Coronary artery (tissue), 2 donors: ENCODE data around the gene SF3B4.
"Not testable (repeated sequence)": the region's sequence is repeated elsewhere in the genome, so short reads cannot be mapped to it uniquely, and the experiment has no call there.

Experiments used
- DNase-seq: peaks from one replicate; pipeline ENCODE4 v3.0.0-alpha.2; 2017; ENCODE audit warnings: low spot score
- H3K27ac ChIP-seq, 2 donors: fragments of 200-600 bp; sonication (generic); one replicate each; pipeline ENCODE4 v1.5.1; 2016 to 2019
- H3K4me3 ChIP-seq: fragments of 200-600 bp; sonication (generic); 2 replicates; pipeline ENCODE4 v1.5.1; 2016; ENCODE audit warnings: mild to moderate bottlenecking, moderate library complexity
- TF ChIP-seq, protein P1 (sequence below): fragments of 200-600 bp; sonication (generic); IDR thresholded peaks from one replicate; pipeline ENCODE4 v1.5.1; 2019; ENCODE audit warnings: antibody characterized with exemption

SF3B4 gene

GRCh38 chr1:149963358-149963757, 35.8 kb upstream of the SF3B4 start:
- no peak for DNase-seq
- Histone ChIP-seq H3K27ac (peak overlapping the region in 1 of 2 donors; percentile 24), H3K4me3 (no peak overlapping the region)
- TF ChIP-seq, protein P1, sequence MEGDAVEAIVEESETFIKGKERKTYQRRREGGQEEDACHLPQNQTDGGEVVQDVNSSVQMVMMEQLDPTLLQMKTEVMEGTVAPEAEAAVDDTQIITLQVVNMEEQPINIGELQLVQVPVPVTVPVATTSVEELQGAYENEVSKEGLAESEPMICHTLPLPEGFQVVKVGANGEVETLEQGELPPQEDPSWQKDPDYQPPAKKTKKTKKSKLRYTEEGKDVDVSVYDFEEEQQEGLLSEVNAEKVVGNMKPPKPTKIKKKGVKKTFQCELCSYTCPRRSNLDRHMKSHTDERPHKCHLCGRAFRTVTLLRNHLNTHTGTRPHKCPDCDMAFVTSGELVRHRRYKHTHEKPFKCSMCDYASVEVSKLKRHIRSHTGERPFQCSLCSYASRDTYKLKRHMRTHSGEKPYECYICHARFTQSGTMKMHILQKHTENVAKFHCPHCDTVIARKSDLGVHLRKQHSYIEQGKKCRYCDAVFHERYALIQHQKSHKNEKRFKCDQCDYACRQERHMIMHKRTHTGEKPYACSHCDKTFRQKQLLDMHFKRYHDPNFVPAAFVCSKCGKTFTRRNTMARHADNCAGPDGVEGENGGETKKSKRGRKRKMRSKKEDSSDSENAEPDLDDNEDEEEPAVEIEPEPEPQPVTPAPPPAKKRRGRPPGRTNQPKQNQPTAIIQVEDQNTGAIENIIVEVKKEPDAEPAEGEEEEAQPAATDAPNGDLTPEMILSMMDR: no peak

GRCh38 chr1:149962736-149963135, 35.1 kb upstream of the SF3B4 start:
- no peak for DNase-seq
- TF ChIP-seq, protein P1: no peak
- no peak overlapping the region for H3K4me3 ChIP-seq
- peak overlapping the region; percentile 17 to 61 for H3K27ac ChIP-seq

DNA sequence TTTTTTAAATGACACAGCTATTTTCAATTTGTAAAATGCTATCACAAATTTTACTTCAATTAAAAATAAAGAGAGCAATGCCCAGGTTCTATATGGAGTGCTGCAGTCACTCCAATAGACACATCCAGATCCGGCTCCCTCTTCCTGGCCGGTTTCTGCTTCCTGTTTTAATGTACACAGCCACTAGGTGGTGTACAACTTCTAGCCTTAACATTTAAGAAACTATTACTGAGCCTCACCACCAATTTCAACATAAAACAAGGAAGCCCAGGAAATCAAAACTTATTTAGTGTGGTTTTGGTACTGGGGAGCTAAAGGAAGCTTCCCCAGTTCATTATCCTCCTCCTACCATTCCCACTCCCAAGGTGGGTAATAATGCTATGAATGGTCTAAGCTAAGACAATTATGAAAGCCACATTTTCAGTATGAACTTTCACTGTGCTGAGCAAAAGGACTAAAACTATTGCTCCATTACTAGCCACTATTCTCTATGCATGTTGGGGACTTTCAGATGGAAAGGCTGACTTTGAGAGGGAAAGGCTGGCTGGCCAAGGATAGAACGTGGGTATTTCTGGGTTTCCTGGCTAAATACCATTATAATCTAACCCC, 34.5 kb upstream of the SF3B4 start:
- Histone ChIP-seq H3K27ac (peak overlapping the region; percentile 17 to 61), H3K4me3 (no peak overlapping the region)
- no peak for DNase-seq
- TF ChIP-seq, protein P1: peak; percentile 71

DNA sequence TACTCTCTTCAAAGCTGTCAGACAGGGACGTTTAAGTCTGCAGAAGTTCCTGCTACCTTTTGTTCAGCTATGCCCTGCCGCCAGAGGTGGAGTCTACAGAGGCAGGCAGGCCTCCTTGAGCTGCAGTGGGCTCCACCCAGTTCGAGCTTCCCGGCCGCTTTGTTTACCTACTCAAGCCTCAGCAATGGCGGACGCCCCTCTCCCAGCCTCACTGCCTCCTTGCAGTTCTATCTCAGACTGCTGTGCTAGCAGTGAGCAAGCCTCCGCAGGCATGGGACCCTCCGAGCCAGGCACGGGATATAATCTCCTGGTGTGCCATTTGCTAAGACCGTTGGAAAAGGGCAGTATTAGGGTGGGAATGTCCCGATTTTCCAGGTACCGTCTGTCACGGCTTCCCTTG, 29.9 kb upstream of the SF3B4 start:
- not testable (repeated sequence) for H3K4me3 ChIP-seq, DNase-seq, H3K27ac ChIP-seq

DNA sequence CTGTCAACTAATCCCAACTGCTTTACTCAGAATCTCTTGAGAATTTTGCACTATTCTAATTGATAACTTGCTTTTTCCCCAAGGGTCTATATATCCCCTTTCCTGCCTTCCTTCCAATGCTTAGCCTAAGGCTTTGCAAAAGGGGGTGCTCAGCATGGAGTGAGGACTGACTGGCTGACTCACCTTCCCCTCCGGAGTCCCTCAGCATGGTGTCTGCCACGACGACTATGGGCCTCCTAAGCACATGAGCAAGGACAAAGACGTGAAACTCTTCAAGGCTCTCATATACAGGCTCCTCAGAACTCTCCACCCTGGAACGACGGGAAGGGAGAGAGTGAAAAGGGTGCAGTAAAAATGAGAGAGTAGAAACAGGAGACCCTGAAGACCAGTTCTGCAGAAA, 22.3 kb upstream of the SF3B4 start:
- Histone ChIP-seq H3K4me3 (no peak overlapping the region), H3K27ac (no peak overlapping the region)
- TF ChIP-seq, protein P1: no peak
- no peak for DNase-seq

GRCh38 chr1:149945206-149945605, 17.6 kb upstream of the SF3B4 start:
- no peak overlapping the region for H3K27ac ChIP-seq
- no peak for DNase-seq
- TF ChIP-seq, protein P1: no peak
- no peak overlapping the region for H3K4me3 ChIP-seq

GRCh38 chr1:149942885-149943284, 15.3 kb upstream of the SF3B4 start:
- Histone ChIP-seq H3K4me3 (no peak overlapping the region), H3K27ac (peak overlapping the region in 1 of 2 donors; percentile 37)
- TF ChIP-seq, protein P1: no peak

More at GRCh38 chr1:149942885-149943284, 15.3 kb upstream of the SF3B4 start:
- no peak for DNase-seq
